Motor neuron (in vitro differentiated cells): ENCODE measurements around the gene ENO3. TPM values are rescaled to one million over a fixed set of nuclear protein-coding genes. Genes with fewer than 3 reads are reported as not detected.

ENCODE experiments used
- ATAC-seq, 8 experiments: fragments of 200-7000 bp; cut with Tn5 transposase; replicated peaks in 6 of 8; 2 replicates each; pipeline ENCODE4 v1.8.0; 2021; ENCODE audit warnings: mild to moderate bottlenecking in 8 of 8, moderate library complexity in 8 of 8
- H3K27ac ChIP-seq, 2 donors: fragments of 250-450 bp; sonication (Bioruptor Pico); 2 replicates each; pipeline ENCODE4 v1.9.0; 2021; ENCODE audit warnings: antibody characterized with exemption in 2 of 2, mild to moderate bottlenecking in 2 of 2, moderate library complexity in 1 of 2
- H3K4me1 ChIP-seq, 2 donors: fragments of 250-450 bp; sonication (Bioruptor Pico); replicated peaks in 1 of 2; 2 replicates each; pipeline ENCODE4 v1.6.1; 2021; ENCODE audit warnings: antibody characterized with exemption in 2 of 2, mild to moderate bottlenecking in 2 of 2, moderate library complexity in 1 of 2
- H3K4me3 ChIP-seq, 5 donors: fragments of 250-450 bp; sonication (Bioruptor Pico); 2 replicates each; pipeline ENCODE4 v1.9.0; 2021; ENCODE audit warnings: antibody characterized with exemption in 5 of 5, mild to moderate bottlenecking in 5 of 5, moderate library complexity in 4 of 5
- WGBS, 10 experiments: fragments of 450-650 bp; shearing (Covaris generic); methylation state at CpG; one replicate each; pipeline ENCODE4 v1.0.0; 2022; 5-methylcytosine and 5-hydroxymethylcytosine counted together
- in situ Hi-C, 9 experiments: fragments of 400-800 bp; cut with MboI; loops; one replicate each; pipeline ENCODE4 v1.15.0; 2021; ENCODE audit warnings: low sequenced_read_pairs in 9 of 9, low pct_unique_long_range_greater_than_20kb in 2 of 9; ENCODE audit not compliant: unreplicated experiment in 9 of 9
- total RNA-seq, 8 experiments: library from RNA; unstranded; fragments of 300-600 nt; gene quantifications; 2 replicates each; pipeline versions ENCODE4 v1.2.3 to v1.2.4, GENCODE V29; 2022

The ENO3 gene
- total RNA-seq, 8 experiments from 2014 or later, result 5.4 to 36.5 (median 14.9) TPM

GRCh38 chr17:4972322-4972721, 21.4 kb downstream of the ENO3 start:
- WGBS, 10 experiments, result 20 to 100% (median 60%) methylated on average over 1 of the region's 12 CpGs; no CpG with 5 or more reads in 7 of the 10 experiments
- peaks cover 10 to 18% of the 10 kb centered on the region in 2 donors for H3K4me1 ChIP-seq
- in situ Hi-C loops, result loop anchor here in 1 of 9 experiments (25.0 kb wide), 1 partner anchor 90 kb away; no protein-coding TSS in a partner anchor
- H3K4me3 ChIP-seq, result no peak overlapping the region
- no peak for ATAC-seq
- H3K27ac ChIP-seq, result no peak overlapping the region

- no peak overlapping the region for H3K27ac ChIP-seq
Observed at GRCh38 chr17:4972752-4973151, 21.8 kb downstream of the ENO3 start.

GRCh38 chr17:4973256-4974114, 22.6 kb downstream of the ENO3 start:
- H3K4me3 ChIP-seq, result no peak overlapping the region
- H3K4me1 ChIP-seq, result peaks cover 10 to 16% of the 10 kb centered on the region in 2 donors
- H3K27ac ChIP-seq, result no peak overlapping the region
- WGBS, 10 experiments, result 80 to 92% (median 90%) methylated on average over 1 to 5 of the region's 10 CpGs; no CpG with 5 or more reads in 6 of the 10 experiments
- no peak for ATAC-seq
- in situ Hi-C loops, result loop anchor here in 1 of 9 experiments (25.0 kb wide), 1 partner anchor 89 kb away; no protein-coding TSS in a partner anchor

More at GRCh38 chr17:4972752-4973151, 21.8 kb downstream of the ENO3 start:
- H3K4me3 ChIP-seq, result no peak overlapping the region
- 81 to 83% methylated on average over 1 to 6 of the region's 12 CpGs; no CpG with 5 or more reads in 8 of the 10 experiments for WGBS, 10 experiments
- in situ Hi-C loops, result loop anchor here in 1 of 9 experiments (25.0 kb wide), 1 partner anchor 90 kb away; no protein-coding TSS in a partner anchor
- peaks cover 10 to 18% of the 10 kb centered on the region in 2 donors for H3K4me1 ChIP-seq
- ATAC-seq, result no peak

- Histone ChIP-seq H3K27ac (no peak overlapping the region), H3K4me3 (no peak overlapping the region), H3K4me1 (peaks cover 9 to 10% of the 10 kb centered on the region in 2 donors)
- in situ Hi-C loops, result loop anchor here in 1 of 9 experiments (25.0 kb wide), 1 partner anchor 88 kb away; no protein-coding TSS in a partner anchor
- ATAC-seq, result no peak
- WGBS, 10 experiments, result 82 to 100% (median 90%) methylated on average over 1 to 3 of the region's 9 CpGs; no CpG with 5 or more reads in 7 of the 10 experiments
Observed at GRCh38 chr17:4974115-4974670, 23.3 kb downstream of the ENO3 start.

GRCh38 chr17:4978726-4979125, 27.8 kb downstream of the ENO3 start:
- in situ Hi-C loops, result no loop called here
- no peak for ATAC-seq
- H3K4me3 ChIP-seq, result no peak overlapping the region
- no peak overlapping the region for H3K27ac ChIP-seq
- H3K4me1 ChIP-seq, result no peaks in the 10 kb centered on the region

GRCh38 chr17:4980644-4981216, 29.8 kb downstream of the ENO3 start:
- Histone ChIP-seq H3K4me3 (no peak overlapping the region), H3K27ac (no peak overlapping the region), H3K4me1 (no peaks in the 10 kb centered on the region)
- 0 to 100% (median 21%) methylated on average over 1 to 3 of the region's 6 CpGs; no CpG with 5 or more reads in 5 of the 10 experiments for WGBS, 10 experiments
- in situ Hi-C loops, result no loop called here
- peak; percentile 39 to 96 (median 56) for ATAC-seq

- Histone ChIP-seq H3K4me1 (peaks cover 0 to 7% of the 10 kb centered on the region in 2 donors), H3K27ac (no peak overlapping the region), H3K4me3 (no peak overlapping the region)
- 0 to 100% (median 92%) methylated on average over 1 to 4 of the region's 5 CpGs; no CpG with 5 or more reads in 4 of the 10 experiments for WGBS, 10 experiments
- in situ Hi-C loops, result no loop called here
- ATAC-seq, result no peak
Observed at GRCh38 chr17:4982305-4982704, 31.4 kb downstream of the ENO3 start.

- peak in 2 of 8 experiments; percentile 3 to 6 for ATAC-seq
- peak overlapping the region; percentile 57 to 79 for H3K27ac ChIP-seq
- 20 to 72% (median 40%) methylated on average over 1 to 5 of the region's 5 CpGs; no CpG with 5 or more reads in 7 of the 10 experiments for WGBS, 10 experiments
- in situ Hi-C loops, result no loop called here
- peak overlapping the region; percentile 61 to 98 (median 64) for H3K4me3 ChIP-seq
- peaks cover 11 to 16% of the 10 kb centered on the region in 2 donors for H3K4me1 ChIP-seq
Observed at GRCh38 chr17:4986403-4986802, 35.5 kb downstream of the ENO3 start.

- Histone ChIP-seq H3K4me3 (peak within 1 kb of the TSS; percentile 61 to 98 (median 64)), H3K27ac (peak within 1 kb of the TSS; percentile 57 to 79), H3K4me1 (peaks cover 11 to 16% of the 10 kb centered on the region in 2 donors)
- peak; percentile 80 to 90 (median 88) for ATAC-seq
- in situ Hi-C loops, result no loop called here
- 0 to 5% (median 1%) methylated on average over 2 to 18 of the region's 78 CpGs; no CpG with 5 or more reads in 6 of the 10 experiments for WGBS, 10 experiments
Observed at GRCh38 chr17:4986951-4987766, 36.2 kb downstream of the ENO3 start, which contains the start of gene CAMTA2. CAMTA2 (minus strand) TSS chr17:4987675; CDS start chr17:4986222, 1,453 bp downstream.

GRCh38 chr17:4987767-4988567, 37.0 kb downstream of the ENO3 start:
- ATAC-seq, result peak in 3 of 8 experiments; percentile 1 to 26 (median 20)
- in situ Hi-C loops, result no loop called here
- WGBS, 10 experiments, result 0 to 40% (median 6%) methylated on average over 1 to 9 of the region's 30 CpGs; no CpG with 5 or more reads in 1 of the 10 experiments
- H3K4me3 ChIP-seq, result peak overlapping the region; percentile 61 to 98 (median 64)
- peaks cover 11 to 16% of the 10 kb centered on the region in 2 donors for H3K4me1 ChIP-seq
- peak overlapping the region; percentile 57 to 79 for H3K27ac ChIP-seq

GRCh38 chr17:4994081-4994595, 43.2 kb downstream of the ENO3 start:
- no peak overlapping the region for H3K27ac ChIP-seq
- peaks cover 5 to 12% of the 10 kb centered on the region in 2 donors for H3K4me1 ChIP-seq
- no peak for ATAC-seq
- in situ Hi-C loops, result no loop called here
- WGBS, 10 experiments, result 71 to 100% (median 91%) methylated on average over 1 to 4 of the region's 6 CpGs; no CpG with 5 or more reads in 6 of the 10 experiments
- H3K4me3 ChIP-seq, result no peak overlapping the region
